GM18519 (cell line): Measurements from ENCODE around the gene CIAO3.
"Not testable (repeated sequence)": the region's sequence is repeated elsewhere in the genome, so short reads cannot be mapped to it uniquely, and the experiment has no call there.

Experiments
- ATAC-seq: cut with Tn5 transposase; IDR thresholded peaks from one replicate; pipeline ENCODE4 v1.9.1; 2021; ENCODE audit warnings: mild to moderate bottlenecking, moderate library complexity; ENCODE audit not compliant: unreplicated experiment, low FRiP score

CIAO3 gene

GRCh38 chr16:776824-777223, 36.0 kb upstream of the CIAO3 start:
- ATAC-seq, result no peak

DNA sequence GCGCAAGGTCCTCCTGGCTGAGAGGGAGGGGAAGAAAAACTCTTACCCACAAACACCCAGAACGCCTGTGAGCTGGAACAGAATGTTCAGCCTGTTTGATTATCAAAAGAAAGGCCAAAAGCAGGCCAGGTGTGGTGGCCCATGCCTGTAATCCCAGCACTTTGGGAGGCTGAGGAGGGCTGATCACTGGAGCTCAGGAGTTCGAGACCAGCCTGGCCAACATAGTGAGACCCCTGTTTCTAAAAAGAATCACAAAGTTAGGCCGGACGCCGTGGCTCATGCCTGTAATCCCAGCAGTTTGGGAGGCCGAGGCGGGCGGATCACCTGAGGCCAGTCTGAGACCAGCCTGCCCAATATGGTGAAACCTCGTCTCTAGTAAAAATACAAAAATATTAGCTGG, 35.5 kb upstream of the CIAO3 start:
- not testable (repeated sequence) for ATAC-seq

DNA sequence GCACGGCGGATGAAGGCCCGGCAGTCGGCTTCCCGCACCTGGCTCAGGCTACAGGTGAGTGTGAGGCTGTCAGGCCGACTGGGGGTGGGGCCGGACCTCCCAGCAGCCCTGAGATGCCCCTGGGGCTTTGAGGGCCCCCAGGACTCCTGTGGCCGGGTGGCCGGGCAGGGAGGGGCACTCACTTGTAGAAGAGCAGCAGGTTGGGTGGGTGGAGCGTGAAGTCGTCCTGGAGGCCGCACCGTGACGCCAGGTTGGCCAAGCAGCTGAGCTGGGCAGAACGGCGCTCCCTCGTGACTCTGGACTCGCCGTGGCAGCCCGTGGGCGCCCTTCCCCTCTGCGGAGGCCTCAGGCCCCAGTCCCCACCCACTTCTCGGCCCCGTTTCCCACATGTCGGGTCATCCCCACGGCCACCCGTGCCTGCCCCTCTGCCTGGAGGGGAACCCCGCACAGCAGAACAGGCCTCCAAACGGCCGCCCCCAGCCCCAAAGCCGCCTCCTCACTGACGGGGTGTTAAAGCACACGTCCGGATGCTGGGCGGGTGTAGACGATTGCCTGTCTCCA, 34.5 kb upstream of the CIAO3 start:
- no peak for ATAC-seq

- ATAC-seq, result no peak
These were observed 33.5 kb upstream of the CIAO3 start for GRCh38 chr16:774086-775001.

DNA sequence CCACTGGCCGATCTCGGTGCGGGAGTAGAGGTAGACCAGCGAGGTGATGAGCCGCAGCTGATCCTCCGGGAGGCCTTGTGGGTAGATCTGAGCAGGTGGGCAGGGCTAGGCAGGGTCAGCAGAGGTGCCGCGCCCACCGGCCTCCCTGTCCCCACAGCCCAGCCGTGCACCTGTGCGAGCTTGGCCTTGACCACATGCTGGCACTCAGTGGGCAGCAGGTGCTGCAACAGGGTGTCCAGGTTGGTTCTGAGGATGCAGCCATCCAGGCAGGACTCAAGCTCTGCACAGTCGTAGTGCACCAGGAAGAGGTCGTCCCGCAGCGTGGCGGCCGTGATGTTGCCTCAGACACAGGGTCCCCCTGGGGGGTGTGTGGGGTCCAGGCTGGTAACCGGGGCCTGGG, 32.2 kb upstream of the CIAO3 start:
- no peak for ATAC-seq

- ATAC-seq, result no peak
These were observed 29.6 kb upstream of the CIAO3 start for GRCh38 chr16:770411-770810.

- ATAC-seq, result no peak
These were observed 29.1 kb upstream of the CIAO3 start for GRCh38 chr16:769934-770333.

DNA sequence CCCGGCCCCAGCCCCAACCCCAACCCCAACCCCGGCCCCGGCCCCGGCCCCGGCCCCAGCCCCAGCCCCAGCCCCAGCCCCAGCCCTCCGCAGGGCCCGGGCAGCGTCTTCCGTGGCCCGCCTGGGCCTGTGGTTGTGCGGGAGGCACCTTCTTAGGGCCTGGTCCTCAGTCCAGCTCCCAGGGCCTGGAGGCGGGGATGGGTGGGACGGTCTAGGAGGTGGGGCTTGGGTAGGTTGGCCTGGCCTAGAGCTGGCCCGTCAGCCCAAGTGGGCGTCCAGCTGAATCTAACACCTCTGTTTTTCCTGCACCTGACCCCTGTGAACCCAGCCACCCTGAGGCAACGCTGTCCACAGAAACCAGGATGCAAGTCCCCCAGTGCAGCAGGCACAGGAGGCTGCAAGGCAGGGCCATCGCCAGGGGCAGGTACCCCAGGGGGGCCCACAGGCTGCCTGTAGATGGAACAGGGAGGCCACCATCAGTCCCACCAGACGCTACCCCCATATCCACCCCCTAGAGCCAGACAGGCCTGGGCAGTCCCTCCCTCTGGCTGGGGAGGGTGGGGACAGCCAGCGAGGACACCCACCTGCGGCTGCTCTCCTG, 28.5 kb upstream of the CIAO3 start:
- ATAC-seq, result no peak

- no peak for ATAC-seq
These were observed 27.6 kb upstream of the CIAO3 start for GRCh38 chr16:768428-768827.

- ATAC-seq, result no peak
These were observed 27.0 kb upstream of the CIAO3 start for GRCh38 chr16:767743-768235.

- ATAC-seq, result no peak
These were observed 26.2 kb upstream of the CIAO3 start for GRCh38 chr16:766820-767640.

- ATAC-seq, result no peak
These were observed 25.4 kb upstream of the CIAO3 start for GRCh38 chr16:766008-766819.

- ATAC-seq, result no peak
These were observed 24.7 kb upstream of the CIAO3 start for GRCh38 chr16:765488-765865.

- no peak for ATAC-seq
These were observed 24.2 kb upstream of the CIAO3 start for GRCh38 chr16:764848-765487.

DNA sequence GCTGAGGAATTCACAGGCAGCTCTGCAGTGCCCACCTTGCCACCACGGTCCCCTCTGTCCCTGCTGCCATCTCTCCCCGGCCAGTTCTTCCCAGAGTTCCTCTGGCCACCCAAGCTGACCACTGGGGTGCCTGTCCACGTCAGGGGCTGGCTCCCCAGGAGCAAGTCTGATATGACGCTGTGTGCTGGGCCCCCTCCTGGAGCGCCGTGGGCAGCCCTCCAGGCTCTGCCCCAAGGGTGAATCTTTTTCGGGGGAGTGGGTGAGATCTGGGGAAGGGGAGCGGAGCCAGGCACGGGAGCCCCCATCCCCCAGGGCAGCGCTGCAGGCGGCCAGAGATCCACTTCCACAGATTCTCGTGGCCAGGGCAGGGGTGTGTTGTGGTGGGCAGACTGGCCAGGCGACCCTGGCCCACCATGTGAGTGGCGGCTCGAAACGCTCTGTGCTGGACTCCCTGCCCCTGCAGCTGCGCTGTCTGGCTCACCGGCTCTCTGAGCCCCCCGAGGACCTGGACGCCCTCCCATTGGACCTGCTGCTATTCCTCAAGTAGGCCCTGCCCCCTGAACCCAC, 23.5 kb upstream of the CIAO3 start:
- no peak for ATAC-seq

DNA sequence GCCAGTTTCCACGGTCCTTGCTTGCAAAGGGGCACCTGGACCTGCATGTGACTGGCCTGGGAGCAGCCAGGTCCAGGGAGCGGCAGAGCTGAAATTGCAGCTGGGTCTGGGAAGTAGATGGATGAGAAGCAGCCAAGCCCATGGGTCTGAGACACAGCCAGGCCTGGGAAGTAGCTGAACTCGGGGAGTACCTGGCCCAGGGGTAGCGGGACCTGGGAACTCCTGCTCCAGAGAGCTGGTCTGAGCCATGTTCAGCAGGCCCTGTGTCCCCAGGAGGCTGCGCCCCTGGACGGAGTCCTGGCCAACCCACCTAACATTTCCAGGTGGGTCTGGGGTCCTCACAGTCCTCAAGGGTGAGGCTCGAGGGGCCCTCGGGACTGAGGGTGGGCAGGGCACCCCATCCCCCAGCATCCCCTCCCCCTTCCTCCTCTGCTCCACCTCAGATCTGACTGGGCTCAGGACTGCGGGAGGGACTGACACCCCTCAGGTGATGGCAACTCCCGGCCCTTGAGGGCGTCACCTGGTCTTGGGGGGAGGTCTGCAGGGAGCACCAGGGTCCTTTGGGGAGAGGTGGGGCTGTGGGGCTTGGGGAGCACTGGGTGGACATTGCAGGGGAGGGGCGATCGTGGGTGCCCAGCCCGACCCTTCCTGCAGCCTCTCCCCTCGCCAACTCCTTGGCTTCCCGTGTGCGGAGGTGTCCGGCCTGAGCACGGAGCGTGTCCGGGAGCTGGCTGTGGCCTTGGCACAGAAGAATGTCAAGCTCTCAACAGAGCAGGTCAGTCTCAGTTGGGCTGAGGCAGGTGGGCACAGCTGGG, 22.8 kb upstream of the CIAO3 start:
- ATAC-seq, result no peak

DNA sequence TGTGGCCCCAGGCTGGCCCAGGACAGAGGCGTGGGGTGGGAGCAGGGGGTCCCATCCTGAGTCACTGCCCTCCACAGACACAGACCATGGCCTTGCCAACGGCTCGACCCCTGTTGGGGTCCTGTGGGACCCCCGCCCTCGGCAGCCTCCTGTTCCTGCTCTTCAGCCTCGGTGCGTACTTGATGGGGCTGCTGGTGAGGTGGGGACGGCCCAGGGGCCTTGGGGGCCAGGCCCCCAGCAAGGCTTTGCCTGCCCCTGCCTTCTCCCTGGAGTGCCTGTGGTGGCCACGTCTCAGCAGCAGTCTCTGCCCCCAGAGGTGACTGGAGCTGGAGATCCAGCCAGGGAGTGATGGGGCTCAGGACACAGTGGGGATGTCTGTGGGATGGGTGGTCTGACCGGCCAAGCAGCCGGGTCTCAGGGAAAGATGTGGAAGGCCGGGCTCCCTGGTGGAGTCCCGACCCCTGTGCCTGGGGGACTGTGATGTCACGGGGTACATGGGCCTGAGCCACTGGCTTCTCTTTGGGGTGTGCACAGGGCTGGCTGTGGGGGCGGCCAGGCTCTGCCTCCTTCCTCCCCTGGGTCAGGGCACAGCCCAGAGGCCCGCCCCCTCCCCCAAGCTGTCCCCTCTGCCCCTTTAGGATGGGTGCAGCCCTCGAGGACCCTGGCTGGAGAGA, 21.9 kb upstream of the CIAO3 start:
- ATAC-seq, result no peak
